Activated T-helper 9 cell treated with anti-CD3 and anti-CD28 coated beads, Interleukin-2, amount 50 U/mL, for 16 hours (primary cell): ENCODE measurements around the gene OOEP.
"Not testable (repeated sequence)": the region's sequence is repeated elsewhere in the genome, so short reads cannot be mapped to it uniquely, and the experiment has no call there.

Experiments used
- DNase-seq: peaks from one replicate; pipeline ENCODE4 v3.0.0-alpha.2; 2020; ENCODE audit warnings: low read depth

OOEP gene

DNA sequence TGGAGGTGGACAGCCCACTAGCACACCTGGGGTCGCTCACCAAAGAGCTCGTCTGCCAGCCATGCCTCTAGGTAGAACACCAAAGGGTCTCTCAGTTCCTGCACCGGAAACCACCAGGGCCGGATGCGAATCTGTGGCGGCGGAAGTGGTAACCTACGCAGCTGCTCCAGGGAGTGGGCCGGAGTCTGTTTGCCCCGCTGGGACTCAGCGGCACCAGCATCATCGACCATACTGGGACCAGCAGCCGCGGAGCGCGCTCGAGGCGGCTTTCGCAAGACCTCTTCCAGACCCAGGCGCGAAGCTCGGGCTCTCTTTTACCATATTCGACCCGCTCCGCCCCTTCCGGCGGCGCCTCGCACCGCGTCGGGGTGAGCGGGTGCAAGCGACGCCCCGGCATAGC, at the start of gene OOEP:
Gene OOEP (minus strand): TSS at position 335 of the 400 bp plus-strand sequence. CDS start 105 bp downstream, at position 230.
- no peak for DNase-seq

DNA sequence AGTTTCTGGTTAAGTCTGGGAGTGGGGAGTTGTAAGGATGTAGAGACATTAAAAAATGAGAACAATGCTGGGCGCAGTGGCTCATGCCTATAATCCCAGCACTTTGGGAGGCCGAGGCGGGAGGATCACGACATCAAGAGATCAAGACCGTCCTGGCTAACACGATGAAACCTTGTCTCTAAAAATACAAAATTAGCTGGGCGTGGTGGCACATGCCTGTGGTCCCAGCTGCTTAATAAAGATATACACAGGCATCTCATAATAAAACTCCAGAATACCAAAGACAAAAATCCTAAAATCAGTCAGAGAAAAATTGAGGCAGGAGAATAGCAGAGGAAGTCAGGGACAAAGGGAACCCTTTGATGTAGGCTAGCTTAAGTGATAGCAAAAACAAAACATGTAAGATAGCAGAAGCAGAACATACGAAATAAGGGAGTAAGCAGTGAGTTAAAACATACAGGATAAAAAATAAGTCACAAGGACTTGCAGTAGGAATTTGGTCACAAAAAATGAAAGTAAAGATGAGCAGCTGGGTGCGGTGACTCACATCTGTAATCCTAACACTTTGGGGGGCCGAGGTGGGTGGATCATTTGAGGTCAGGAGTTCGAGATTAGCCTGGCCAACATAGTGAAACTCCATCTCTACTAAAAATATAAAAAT, 48.5 kb upstream of the OOEP start:
- no peak for DNase-seq

DNA sequence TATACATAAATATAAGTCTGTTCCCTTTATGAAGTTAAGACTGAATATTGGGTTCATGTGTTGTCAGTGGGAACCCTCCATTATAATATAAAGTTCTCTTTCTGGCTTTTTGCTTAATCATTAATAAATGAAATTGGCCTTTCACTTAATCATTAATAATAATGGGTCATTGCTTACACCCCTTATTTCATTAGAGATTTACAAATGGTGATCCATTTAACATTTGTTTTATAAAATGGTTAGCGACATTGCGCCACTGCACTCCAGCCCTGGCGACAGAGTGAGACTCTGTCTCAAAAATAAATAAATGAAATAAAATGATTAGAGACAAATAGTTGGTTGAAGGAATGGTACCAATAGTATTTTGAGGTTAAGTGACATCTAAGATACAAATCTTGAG, 43.4 kb upstream of the OOEP start:
- DNase-seq: no peak

DNA sequence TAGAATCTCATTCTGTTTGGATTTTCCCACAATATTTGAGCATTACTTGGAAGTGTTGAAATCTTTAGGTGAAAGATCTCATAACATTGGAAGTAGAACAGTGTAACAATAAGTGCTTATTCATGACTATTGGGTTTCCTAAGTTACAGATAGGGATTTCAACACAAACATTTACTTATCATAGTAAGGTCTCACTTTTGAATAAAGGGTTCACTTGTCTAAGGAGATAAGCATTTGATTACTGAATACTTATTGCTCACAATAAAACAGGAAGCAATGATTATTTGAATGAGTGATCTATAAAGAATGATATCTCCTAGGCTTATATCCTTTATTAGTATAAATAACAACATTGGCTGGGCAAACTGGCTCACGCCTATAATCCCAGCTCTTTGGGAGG, 39.7 kb upstream of the OOEP start:
- no peak for DNase-seq

DNA sequence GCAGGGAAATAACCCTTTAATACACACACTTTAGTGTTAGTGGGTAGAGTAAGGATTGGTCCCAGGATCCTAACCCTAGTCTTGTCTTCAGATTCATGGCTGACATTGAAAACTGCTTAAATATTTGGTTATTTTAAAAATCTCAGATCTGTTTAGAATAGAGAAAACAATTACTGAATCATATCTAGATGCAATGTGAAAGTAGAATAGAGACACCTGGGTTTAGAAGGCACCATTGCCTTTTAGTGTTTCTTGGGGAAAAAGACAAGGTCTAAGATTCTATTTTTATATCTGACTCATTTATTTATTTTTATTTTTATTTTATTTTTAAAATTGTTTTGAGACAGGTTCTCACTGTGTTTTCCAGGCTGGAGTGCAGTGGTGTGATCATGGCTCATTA, 31.0 kb upstream of the OOEP start:
- DNase-seq: no peak

DNA sequence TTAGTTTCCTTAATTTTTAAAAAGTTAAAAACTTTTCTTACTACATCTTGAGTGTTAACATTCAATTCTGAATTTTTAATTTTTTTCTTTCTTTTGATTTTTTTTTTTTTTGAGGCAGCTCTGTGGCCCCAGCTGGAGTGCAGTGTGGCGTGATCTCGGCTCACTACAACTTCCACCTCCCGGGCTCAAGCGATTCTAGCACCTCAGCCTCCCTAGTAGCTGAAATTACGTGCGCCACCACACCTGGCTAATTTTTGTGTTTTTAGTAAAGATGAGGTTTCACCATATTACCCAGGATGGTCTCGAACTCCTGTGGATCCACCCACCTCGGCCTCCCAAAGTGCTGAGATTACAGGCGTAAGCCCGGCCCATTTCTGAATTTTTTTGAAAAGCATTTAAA, 26.2 kb upstream of the OOEP start:
- no peak for DNase-seq

DNA sequence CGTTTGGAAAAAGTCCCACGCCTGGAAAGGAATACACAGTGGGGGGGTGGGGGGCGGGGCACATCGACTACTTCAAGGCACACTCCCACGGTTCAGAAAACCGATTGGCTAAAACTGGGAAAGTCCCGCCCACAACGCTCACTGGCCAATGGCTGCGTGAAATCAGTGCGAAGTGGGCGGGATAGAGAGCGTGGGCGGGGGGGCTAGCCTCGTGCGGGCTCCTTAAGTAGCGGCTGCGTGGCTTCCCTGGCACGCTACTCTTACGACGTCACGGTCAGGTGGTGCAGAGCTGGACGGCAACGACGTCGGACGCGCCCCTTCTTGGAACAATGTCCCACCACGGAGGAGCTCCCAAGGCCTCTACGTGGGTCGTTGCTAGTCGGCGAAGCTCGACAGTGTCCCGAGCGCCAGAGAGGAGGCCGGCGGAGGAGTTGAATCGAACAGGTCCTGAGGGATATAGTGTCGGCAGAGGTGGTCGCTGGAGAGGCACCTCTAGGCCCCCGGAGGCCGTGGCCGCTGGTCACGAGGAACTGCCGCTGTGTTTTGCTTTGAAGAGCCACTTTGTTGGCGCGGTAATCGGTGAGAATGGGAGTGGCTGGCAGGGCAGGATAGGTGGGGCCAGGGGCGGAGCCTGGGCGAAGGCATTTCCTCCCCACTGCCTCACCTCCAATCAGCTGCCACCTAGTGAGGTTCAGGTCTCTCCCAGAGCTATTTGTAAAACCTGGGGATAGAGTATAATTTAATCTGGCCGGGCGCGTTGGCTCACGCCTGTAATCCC, 25.1 kb upstream of the OOEP start, which contains the start of gene DDX43:
Gene DDX43 (plus strand): TSS at position 252 of the 778 bp plus-strand sequence. CDS start 78 bp downstream, at position 330.
- no peak for DNase-seq

DNA sequence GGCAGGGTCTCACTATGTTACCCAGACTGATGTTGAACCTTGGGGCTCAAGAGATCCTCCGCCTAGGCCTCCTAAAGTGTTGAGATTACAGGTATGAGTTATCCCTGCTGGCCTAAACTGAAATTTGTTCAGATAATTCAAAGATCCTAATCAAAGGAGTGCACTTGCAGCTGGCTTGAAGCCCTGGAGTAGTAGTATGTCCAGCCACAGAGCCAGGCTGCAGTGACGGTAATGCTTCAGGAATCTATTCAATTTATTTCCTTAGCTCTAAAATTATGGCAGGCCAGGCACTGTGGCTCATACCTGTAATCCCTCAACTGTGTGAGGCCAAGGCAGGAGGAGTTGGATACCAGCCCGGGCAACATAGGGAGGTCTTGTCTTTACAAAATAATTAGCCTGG, 23.6 kb upstream of the OOEP start:
- DNase-seq: no peak

DNA sequence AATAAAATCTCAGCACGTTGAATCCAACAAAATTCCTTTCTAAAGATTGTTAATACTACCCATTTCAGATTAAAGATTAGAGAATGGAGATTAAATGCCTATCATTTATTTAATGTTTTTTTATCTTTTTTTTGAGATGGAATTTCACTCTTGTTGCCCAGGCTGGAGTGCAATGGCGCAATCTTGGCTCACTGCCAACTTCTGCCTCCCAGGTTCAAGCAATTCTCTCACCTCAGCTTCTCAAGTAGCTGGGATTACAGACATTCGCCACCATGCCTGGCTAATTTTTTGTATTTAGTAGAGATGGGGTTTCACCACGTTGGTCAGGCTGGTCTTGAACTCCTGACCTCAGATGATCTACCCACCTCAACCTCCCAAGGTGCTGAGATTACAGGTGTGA, 22.5 kb upstream of the OOEP start:
- DNase-seq: not testable (repeated sequence)

DNA sequence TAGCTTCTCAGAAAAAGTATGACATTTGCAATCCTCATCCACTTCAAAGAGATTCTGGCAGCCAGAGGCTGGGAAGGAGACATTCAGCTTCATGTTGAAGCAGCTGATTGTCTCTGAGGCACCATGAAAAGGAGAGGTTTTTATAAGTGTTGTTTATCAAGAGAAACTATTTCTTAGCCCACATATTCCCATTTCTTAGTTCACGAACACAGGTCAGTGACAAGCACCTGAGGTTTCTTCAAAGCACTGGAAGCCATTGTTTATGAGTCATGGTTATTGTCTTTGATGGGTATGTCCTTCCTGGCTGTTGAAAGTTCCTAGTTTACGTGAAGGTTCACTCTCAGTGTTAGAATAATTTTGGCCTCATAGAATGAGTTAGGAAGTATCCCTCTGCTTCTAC, 22.0 kb upstream of the OOEP start:
- no peak for DNase-seq

DNA sequence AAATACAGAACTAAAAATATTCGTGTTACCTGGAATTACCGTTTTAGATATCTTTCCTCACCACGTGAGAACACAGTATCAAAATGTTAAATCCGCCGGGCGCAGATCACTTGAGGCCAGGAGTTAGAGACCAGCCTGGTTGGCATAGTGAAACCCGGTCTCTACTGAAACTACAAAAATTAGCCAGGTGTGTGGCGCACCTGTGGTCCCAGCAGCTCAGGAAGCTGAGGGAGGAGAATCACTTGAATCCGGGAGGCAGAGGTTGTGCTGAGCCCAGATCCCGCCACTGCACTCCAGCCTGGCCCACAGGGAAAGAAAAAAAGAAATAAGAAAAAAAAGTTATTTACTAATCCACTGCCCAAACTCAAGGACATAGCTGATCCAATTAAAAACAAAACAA, 20.2 kb upstream of the OOEP start:
- DNase-seq: no peak

DNA sequence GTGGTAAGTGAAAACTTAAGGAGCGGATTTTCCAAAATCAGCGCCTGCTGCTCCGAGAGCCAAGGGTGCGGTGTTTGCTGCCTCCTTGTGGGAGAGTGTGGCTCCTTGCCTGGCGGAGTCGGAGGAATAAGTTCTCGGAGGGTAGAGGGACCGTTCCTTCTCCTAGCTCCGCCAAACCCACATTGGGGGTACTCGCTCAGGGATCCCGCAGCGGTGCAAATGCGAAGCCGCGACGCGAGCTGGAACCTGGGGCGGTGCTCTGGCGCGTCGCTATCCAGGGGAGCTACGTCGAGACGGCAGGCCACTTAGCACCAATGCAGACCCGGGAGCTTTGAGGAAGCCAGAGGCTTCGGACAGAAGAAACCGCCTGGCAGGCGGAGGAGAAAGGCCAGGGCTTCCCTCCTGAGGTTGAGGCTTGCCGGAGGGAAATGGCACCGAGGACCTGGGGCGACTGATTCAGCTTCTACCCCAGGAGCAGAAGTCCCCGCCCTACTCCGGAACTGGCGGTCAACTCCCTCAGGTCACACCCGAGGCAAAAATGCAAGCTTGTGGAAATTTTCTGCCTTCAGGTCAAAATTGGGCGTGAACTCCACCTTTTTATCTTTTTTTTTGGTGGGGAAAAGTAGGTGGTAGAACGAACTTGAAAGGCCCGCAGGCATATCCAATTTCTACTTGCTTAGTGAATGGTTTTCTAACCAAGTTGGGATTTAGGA, 19.3 kb upstream of the OOEP start:
- peak; percentile 41 for DNase-seq

DNA sequence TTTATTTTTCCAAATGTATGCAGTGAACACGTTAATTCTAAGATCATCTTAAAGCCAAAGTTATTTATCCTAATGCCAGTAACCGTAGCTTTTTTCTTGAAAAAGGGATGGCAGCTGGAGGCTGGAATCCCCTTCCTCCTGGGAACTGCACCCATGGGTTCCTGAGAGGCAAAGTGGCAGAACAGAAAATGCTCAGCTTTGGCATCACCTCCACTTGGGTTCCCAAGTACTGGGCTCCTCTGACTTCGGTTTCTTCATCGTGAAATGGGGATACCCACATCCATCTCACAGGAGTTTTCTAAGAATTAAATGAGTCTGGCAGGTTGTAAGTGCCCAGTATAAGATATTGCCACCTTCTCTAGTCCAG, 18.7 kb upstream of the OOEP start:
- no peak for DNase-seq

DNA sequence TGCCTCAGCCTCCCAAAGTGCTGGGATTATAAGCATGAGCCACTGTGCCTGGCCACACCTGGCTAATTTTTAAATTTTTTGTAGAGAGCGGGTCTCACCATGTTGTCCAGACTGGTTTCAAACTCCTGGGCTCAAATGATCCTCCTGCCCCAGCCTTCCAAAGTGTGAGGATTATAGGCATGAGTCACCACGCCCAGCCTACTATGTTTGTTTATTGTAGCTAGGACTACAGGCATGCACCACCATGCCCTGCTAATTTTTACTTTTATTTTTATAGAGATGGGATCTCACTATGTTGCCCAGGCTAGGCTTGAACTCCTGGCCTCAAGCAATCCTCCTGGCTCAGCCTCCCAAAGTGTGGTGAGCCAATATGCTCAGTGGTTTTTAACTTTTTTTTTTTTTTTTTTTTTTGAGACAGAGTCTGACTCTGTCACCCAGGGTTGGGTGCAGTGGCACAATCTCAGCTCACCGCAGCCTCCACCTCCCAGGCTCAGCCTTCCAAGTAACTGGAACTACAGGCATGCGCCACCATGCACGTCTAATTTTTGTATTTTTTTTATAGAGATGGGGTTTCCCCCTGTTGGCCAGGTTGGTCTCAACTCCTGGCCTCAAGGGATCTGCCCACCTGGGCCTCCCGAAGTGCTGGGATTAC, 12.9 kb upstream of the OOEP start:
- no peak for DNase-seq

DNA sequence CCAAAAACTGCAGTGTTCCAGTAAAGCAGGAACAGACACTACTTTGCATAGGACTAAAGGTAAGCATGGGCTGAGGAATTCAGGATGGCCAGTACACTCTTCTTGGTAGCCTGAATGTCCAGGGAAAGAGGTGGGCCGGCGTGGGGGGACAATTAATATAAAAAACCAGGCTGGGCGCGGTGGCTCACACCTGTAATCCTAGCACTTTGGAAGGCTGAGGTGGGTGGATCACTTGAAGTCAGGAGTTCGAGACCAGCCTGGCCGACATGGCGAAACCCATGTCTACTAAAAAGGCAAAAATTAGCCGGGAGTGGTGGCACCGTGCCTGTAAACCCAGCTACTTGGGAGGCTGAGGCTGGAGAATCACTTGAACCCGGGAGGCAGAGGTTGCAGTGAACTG, 11.8 kb upstream of the OOEP start:
- DNase-seq: not testable (repeated sequence)

DNA sequence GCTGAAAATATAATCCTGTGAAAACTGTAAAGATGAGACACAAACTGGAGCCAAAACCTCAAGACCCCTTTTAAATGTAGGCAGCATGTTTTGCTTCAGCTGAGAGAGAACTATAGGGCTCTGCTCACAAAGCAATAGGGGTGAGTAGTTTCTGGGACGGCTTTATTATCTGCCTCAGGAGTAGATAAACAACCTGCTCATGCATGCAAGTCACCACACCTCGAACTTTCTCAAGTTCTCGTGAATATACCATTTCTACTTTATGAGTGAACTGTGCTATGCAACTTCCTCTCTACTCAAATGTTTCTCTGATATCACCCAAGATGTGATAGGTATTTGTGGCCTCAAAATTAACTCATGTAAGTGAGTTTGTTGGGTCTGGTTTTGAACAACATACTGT, 7.5 kb upstream of the OOEP start:
- DNase-seq: no peak

DNA sequence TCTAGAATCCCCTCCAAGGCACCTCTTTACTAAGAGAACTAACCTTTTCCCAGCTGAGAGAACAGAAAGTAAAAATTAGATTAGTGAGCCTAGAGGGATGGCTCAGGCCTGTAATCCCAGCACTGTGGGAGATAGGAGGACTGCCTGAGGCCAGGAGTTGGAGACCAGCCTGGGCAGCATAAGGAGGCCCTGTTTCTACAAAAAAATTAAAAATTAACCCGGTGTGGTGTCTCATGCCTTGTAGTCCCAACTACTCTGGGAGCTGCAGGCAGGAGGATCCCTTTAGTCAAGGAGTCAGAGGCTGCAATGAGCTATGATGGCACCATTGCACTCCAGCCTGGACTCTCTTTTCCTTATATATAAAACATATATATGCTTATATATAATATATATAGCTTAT, 5.5 kb upstream of the OOEP start:
- no peak for DNase-seq

DNA sequence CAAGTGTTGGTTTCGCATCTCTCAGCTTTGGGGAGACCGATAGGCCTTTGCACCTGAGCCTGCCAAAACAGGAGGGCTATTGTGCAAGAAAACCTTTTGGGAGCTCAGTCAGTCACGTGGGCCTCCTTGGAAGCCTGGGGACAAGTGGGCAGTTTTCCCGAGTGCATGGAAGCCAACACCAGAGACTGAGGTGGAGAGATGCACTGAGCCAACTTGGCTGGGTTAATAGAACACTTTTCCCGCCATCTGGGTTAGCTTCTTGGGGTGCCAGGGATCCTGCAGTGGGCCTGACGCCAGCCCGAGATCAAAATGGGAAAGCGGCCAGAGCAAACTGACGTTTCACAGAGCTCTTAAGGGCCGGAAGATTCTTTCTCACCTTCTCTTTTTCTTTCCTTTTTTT, 2.8 kb upstream of the OOEP start:
- no peak for DNase-seq

DNA sequence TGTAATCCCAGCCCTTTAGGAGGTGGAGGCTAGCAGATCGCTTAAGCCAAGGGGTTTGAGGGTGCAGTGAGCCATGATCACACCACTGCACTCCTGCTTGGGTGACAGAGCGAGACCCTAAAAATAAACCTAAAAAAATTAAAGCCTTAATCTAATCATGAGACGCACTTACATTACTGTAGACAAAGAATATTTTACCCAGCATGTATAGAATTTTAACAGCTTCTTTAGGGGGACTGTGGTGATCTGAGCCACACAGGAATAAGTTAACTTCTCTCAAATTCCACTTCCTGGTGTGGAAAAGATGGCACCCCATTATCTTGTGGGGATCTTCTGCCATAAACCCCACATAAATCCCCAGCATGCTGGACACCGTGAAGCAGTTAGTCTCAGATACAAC, 2.3 kb upstream of the OOEP start:
- DNase-seq: no peak

DNA sequence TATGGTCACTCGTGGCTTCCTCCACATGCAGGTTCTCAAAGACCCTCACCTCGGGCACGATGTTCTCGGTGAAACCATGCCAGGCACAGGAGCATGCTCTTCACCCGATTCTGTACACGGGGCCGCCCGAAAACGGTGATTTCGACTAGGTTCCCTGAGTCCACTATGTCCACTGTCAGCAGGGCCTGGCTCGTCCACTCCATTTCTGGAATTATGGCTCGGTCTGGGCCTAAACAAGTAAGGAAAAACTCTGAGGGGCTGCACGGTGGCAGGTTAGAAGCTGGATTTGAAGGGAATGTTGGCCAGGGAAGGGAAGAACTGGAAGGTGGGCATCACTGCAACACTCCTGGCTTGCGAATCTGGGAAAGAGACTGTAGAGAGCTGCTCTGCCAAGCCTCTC, 540 bp downstream of the OOEP start:
- no peak for DNase-seq

DNA sequence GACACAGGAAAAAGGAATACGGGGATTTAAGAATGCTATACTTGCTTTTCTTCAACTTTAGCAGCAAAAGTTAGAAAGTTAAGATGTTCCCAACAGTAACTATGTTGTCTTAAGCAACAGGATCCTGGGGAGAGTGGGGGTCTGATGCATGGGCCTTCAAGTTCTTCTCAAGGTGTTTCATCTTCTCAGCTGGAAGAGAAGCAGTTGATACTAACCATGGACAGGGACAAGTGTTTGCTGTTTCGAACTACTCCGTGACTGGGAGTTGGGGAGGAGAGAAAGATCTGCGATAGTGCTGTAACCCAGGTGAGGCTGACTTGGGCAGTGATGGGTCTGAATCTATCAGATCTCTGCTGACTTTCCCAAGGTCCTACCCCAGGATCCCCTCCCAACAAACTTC, 1.0 kb downstream of the OOEP start:
- no peak for DNase-seq

DNA sequence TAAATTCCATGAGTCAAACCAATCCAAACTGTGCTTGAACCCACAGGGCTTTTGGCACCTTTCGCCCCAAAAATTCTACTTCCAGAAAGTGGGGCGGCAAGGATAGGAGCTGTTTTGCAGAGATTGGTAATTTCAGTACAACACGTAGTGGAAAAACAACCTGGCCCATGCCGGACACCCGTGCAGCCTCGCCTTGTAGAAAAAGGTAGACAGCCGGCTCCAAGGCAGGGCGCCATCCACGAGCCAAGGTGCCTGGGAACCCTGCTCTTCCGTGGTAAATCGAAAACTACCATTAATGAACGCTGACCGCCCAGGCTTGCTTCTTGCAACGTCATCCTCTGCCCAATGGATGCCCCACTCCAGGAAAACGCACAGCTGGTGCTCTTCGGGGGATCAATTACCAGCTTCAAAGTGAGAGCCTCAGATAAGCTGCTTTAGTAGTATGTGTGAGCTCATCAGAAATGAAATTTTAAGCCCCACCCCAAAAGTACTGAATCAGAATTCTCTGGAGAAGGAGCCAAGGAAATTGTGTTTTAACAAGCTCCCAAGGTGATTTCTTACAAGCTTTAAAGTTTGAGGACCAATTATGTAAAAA, 1.8 kb downstream of the OOEP start:
- DNase-seq: no peak
